Measurements from ENCODE around the gene EMC8.

- no peak for TF ChIP-seq RAD21 (IDR thresholded peaks at IDR 0.05)
- no peak for TF ChIP-seq SP1 (IDR thresholded peaks at IDR 0.05)
- no peak for TF ChIP-seq CTCF (IDR thresholded peaks at IDR 0.05; ENCODE audit: low read depth, low read length, missing input control)
- TF ChIP-seq, protein P1, sequence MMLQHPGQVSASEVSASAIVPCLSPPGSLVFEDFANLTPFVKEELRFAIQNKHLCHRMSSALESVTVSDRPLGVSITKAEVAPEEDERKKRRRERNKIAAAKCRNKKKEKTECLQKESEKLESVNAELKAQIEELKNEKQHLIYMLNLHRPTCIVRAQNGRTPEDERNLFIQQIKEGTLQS (IDR thresholded peaks at IDR 0.05) = no peak
Observed at GRCh38 chr16:85736921-85737320, 62.4 kb downstream of the EMC8 start.

Measured in liver (tissue), 3 donors.